HG02885 (cell line): ENCODE measurements around the gene MRGPRF.
"Not testable (repeated sequence)": the region's sequence is repeated elsewhere in the genome, so short reads cannot be mapped to it uniquely, and the experiment has no call there.

ENCODE experiments used
- ATAC-seq: cut with Tn5 transposase; IDR thresholded peaks from one replicate; pipeline ENCODE4 v1.9.1; 2021; ENCODE audit warnings: mild to moderate bottlenecking; ENCODE audit not compliant: unreplicated experiment, poor library complexity

The MRGPRF gene

DNA sequence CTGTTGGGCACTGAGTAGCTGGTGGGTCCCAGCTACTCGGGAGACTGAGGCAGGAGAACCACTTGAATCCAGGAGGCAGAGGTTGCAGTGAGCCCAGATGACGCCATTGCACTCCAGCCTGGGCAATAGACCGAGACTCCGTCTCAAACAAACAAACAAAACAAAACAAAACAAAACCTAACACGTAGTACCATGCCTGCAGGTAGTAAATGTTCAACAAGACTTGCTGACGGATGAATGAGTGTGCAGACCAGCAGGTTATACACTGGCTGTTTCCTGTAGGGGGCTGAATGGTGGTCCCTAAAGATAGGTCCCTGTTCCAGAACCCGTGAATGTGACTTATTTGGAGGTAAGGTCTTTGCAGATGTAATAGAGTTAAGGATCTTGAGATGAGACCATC, 19.5 kb downstream of the MRGPRF start:
- no peak for ATAC-seq

DNA sequence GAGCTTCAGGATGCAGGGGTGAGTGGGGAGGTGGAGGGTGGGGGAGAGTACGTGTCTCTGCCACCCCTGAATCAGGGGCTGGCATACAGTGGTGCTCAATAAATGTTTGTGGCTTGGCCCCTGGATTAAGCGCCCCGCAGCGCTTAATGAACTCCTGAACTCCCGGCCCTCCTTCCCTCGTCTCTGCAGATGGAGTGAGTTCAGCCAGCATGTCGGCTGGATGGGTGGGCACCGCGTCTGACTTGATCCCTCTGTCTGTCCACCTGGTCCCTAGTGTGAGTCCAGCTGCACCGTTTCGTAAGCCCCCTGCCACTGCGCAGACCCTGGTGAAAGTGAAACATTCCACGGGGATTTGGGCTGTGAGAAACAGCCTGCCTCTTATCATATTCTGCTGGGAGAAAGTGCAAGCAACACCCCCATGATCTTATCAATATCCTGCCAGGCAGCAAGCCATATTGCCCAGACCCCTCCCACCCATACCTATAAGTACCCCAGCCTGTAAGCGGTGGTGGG, 20.2 kb downstream of the MRGPRF start:
- no peak for ATAC-seq

DNA sequence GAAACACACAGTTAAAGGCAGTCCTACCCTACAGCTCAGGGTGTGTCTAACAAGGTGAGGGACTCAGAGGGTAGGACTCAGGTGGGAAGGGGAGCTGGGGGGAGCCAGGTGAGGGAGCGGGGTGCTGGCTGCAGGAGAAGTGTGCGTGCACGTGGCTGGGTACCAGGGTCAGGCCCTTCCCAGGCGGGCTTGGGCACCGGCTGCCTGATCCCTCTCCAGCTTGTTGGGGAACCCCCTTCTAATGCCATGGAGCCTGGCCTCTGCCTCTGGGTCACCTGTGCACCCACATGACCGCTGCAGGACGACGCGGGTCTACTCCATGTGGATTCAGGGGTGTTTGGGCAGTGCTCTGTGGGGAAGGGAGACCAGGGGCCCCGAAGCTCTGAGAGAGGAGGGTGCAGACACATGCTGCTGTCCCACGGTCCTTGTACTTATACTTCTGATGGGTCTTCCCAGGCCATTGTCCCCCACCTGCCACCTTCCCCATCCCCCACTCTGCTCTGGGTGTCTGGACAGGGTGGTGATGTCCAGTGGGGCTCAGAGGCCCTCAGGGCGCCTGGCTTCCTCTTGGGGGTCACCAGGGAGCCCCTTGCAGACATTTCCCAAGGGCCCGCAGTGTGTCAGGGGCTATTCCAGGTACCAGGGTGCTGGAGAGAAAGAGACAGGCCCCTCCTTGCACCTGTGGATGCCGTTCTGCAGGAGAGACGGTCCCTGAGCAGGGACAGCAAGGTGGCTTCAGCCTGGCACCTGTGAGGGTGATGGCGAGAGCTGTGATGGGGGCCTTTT, 21.9 kb downstream of the MRGPRF start:
- ATAC-seq = no peak

DNA sequence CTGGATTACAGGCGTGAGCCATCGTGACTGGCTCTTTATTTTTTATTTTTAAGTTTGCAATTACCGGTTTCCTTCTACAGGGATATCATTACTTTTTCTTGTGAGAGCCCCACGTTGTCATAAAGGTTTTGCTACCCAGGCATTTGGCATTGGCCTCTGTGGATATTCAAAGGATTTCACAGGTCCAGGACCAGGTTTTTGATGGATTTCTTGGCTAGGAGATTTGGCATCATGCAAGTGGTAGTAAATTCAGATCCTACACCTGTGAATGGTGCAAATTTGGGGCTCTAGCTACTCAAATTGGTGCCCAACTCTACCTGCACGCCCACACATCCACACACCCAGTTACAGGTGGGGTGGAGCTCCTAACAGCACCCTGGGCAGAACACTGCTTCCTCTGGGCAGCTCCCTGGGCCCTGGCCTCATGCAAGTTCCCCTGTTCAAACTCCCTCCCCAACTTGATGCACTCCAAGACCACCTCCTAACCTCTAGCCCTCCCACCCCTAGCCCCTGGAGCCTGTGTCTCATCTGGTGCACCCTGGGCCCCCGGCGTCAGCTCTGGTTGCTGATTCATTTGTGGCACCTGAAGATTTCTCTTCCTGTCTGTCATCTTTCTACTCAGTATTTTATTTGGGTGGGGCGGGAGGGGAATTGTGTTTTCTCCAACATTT, 23.0 kb downstream of the MRGPRF start:
- ATAC-seq = no peak

DNA sequence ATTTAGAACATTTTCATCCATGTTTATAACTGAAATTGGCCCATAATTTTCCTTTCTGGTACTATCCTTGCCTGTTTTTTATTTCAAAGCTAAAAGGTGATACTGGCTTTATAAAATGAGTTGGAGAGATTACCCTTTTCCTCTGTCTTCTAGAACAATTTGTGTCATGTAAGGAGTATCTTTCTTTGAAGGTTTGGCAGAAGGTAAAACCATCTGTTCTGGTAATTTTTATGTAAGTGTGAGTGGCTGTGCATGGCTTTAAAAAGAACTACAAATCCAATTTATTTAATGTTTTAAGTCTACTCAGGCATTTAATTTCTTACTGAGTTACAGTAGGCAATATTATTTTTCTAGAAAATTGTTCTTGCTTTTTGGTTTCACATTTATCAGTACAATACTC, 24.6 kb downstream of the MRGPRF start:
- ATAC-seq = no peak

DNA sequence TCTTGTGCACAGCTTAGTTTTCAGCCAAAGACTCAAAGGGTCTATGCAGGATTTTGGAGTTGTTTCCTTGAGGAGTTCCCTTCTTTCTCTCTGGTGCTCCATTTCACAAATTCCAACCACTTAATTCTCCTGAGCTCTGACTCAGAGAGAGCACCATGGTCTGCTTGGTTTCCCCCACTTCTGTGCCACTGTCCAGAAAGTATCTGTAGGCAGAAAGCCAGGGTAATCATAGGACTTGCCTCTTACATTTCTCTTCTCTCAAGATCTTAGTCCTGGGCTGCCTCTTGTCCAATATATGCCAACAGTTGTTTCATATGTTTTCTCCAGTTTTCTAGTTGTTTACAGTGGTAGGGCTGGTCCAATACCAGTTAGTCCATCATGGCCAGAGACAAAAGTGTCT, 25.8 kb downstream of the MRGPRF start:
- ATAC-seq = no peak

DNA sequence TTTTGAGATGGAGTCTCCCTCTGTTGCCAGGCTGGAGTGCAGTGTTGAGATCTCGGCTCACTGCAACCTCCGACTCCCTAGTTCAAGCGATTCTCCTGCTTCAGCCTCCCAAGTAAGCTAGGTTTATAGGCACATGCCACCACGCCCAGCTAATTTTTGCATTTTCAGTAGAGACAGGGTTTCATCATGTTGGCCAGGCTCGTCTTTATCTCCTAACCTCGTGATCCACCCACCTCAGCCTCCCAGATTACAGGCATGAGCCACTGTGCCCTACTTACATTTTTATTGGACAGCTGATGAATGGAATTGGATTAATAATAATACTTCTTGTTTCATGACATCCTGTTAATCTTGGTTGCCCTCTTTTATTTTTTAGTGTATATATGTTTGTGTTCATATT, 29.2 kb downstream of the MRGPRF start:
- ATAC-seq = no peak

DNA sequence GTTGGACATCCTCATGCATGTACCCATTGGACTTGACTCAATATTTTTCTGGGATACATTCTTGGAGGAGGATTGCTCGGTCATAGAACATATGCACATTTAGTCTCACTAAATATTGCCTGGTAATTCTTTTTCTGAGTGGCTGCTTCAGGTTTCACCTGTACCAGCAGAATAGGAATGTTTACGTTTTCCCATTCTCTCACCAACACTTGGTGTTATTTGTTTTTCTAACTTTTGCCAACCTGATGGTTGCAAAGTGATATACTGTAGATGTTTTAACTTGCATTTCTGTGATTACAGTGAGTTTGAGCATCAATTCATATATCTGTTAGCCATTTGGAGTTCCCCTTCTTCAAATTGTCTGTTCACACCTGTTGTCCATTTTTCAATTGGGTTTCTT, 30.9 kb downstream of the MRGPRF start:
- ATAC-seq = no peak

DNA sequence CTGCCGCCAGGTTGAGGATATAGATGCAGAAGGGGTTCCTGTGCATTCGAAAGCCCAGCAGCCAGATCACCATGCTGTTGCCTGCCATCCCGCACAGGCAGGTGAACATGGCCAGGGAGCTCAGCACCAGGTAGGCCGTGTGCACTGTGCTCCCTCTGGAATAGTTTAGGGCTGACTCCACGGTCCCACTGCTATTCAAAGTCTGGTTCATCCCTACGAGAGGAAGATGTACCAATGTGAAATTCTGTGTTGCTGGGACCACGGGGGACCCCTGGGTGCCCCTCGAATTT, 32.3 kb downstream of the MRGPRF start, which contains the start of gene MRGPRD:
TSS of gene MRGPRD (minus strand) at position 211 of the 290 bp plus-strand sequence. CDS start at position 211, 0 bp downstream.
- ATAC-seq = no peak

DNA sequence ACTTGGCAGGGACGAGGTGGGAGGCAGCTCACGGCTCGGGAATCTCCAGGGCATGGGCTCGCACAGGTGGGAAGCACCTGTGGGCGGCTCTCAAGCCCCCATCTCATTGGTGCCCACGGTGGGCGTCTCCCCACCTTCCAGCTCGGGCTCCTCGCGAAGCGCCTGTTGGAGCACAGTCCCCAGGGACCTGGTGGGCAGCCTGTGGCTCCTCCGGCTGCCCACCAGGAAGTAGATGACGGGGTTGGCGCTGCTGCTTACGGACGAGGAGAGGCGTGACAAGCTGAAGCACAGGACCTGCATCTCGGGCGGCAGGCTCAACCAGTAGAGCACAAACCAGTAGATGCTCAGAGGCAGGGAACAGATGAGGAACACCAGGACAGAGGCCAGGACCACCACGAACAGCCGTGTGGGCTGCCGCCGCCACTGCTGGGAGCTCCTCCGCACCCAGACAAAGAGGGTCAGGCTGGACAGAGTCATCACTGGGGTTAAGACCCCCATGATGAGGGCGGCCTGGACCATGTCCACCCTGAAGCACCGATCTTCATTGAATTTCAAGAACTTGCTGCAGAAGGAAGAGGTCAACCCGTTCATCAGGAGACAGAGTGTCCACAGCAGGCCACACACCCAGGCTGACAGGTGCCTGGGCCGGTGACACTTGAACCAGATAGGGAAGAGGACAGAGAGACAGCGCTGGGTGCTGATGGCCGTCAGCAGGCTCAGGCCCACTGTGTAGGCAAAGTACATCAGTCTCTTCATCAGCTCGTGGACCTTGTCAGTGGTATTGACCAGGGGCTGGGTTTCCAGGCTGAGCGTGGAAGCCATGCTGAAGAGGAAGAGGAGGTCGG, 32.9 kb downstream of the MRGPRF start:
- ATAC-seq = no peak

DNA sequence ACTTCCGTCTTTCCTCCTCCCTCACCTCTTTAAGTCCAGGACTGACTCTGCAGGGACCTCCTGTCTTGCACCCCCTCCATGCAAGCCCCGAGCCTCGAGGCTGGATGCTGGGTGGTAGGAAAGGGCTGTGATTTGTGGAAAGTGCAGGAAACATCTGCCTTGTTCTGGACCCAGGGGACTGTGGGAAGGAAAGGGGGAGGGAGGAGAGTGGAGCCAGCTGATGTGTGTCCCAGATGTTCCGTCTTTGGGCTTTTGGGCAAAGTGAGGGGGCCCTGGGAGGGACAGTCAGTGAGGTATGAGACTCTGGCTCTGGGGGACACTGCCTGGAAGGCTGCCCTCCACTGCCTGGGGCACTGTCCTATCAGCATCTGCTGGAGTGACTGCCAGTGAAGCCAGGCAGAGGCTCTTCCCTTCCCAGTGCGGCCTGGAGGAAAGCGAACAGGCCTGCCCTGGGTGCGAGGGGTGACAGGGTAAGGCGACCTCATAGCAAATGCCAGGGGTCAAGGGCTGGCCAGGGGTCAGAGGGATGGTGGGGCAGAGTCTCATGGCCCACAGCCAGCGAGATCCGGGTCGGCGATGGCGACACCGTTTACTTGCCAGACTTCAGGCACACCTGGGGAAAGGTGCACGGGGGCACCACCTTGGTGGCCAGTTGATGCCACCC, 34.0 kb downstream of the MRGPRF start:
- no peak for ATAC-seq

DNA sequence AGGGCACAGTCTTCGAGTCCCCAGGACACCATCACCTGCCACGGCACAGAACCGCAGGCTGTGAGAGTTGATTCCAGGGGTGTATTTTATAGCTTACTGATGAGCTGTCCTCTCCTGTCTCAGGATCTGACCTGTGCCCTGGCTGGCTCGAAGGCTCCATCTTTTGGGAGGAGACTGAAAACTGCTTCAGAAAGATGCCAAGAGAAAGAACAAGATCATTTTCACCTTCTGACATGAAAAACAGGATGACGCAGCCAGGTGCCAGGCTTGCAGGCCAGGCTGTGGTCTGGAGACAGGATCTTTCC, 34.5 kb downstream of the MRGPRF start:
- ATAC-seq = no peak

DNA sequence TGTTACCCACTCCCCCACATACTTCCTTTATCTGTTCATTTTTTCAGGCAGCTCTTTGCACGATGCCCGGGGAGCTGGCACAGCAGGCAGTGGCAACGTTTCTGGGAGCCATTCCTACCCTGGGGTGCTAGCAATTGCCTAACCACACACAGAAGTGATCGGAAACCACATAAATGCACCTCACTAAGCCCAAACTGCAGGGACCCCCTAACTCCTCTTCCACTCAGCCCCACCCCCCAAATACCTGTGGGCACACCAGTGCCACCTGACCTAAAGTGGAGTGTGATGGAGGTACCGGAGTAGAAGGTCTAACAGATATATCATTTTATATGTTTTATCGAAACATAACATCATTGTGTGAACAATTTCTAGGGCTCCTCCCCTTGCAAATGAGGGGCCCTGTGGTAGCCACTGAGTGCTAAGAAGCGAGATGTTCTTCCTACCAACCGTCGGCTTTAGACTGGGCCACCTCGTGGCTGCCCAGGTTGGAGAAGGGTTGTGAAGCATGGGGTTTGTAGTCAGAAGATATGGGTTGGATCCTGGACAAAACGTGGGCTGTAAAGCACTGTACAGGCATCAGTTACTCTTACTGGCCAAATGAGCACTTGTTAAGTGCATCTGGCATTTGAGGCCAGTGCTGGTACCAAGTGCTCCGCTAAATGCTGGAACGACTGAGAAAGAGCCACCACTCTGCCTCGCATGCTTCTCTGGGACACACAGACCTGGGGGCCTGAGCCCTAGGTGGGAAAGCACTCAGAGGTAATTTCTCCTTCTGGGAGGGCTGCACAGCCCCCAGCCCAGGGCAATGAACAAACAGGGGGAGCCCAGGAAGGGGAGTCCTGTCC, 35.0 kb downstream of the MRGPRF start:
- ATAC-seq = no peak

DNA sequence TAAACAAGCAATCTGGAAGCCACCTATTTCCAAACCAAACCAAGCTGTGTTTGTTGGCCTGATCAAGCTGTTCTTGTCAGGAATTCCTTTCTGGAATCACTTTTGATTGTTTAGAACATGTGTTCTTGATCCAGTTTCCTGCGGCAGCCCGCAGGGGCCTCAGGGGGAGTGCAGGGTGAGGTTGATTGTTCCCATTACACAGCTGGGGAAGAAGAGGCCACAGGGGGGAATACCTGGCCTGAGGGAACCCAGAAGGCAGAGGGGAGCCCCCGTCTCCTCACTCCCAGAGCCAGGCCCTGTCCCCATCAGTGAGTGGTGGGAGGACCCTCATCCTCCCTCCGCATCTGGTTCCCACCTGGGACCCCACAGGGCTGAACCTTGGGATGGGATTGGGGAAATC, 36.5 kb downstream of the MRGPRF start:
- no peak for ATAC-seq

DNA sequence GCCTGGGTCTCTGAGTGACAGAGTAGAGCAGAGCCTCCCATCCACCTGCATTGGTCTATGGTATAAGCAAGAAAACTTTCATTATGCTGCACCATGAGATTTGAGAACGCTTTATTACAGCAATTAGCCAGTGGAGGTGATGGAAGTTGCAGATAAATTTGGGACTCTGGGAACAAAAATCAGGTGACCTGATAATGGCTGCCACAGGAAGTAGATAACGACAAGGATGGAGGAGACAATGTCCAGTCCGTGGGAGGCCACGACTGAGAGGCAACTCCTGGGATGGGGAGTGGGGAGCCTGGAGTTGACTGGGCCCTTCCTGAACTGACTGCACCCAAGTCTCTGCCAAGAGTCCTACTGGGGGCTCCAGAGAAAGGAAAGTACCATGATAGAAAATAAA, 37.0 kb downstream of the MRGPRF start:
- no peak for ATAC-seq

DNA sequence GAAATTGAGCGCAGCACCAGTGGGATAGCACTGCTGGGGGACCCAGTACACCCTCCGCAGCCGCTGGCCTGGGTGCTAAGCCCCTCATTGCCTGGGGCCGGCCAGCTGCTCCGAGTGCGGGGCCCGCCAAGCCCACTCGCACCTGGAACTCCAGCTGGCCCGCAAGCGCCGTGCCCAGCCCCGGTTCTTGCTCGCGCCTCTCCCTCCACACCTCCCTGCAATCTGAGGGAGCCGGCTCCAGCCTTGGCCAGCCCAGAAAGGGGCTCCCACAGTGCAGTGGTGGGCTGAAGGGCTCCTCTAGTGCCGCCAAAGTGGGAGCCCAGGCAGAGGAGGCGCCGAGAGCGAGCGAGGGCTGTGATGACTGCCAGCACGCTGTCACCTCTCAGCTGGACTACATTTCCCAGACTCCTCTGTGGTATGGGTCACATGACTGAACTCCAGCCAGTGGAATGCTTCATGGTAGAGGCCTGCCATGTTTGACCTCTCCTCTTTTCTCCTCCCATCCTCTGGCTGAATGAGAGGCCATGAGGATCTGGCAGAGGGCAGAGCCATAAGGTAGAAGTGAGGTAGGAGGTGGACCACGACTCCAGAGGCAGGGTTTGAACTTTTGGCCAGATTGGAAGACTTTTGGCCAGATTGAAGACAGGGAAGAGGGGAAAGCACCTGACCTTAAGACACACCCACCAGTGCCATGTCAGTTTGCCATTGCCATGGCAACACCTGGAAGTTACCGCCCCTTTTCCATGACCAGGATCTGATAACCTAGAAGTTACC, 38.4 kb downstream of the MRGPRF start:
- no peak for ATAC-seq

DNA sequence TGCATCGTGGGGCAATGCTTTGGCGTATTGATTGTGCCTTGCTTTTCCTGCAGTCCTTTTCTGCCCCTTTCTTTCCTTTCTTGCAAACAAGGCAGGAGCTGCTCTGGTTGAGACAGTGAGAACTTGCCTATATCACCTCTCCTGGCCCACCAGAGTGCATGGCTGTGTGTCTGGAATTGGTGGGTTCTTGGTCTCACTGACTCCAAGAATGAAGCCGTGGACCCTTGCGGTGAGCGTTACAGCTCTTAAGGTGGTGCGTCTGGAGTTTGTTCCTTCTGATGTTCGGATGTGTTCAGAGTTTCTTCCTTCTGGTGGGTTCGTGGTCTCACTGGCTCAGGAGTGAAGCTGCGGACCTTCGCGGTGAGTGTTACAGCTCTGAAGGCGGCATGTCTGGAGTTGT, 39.3 kb downstream of the MRGPRF start:
- ATAC-seq = not testable (repeated sequence)

DNA sequence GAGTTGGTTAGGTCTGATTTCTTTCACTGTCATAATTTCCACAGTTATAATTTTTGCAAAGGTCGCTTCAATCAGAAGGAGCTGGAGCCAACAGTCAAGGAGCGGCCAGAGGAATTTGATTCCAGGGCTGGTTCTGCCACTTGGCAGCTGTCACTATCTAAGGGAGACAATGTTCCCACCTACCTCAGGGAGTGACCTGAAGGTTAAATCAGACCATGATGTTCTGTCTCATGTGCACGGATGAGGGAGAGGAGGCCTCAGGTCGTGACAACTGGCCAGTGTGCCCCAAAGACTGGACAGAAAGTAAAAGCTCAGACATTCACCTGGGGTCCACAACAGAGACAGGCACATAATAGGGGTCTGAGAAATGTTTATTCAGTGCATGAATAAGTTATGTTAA, 39.8 kb downstream of the MRGPRF start:
- ATAC-seq = no peak
